ENCODE results near the gene NME7.
"Not testable (repeated sequence)": the region's sequence is repeated elsewhere in the genome, so short reads cannot be mapped to it uniquely, and the experiment has no call there.

Gene NME7

DNA sequence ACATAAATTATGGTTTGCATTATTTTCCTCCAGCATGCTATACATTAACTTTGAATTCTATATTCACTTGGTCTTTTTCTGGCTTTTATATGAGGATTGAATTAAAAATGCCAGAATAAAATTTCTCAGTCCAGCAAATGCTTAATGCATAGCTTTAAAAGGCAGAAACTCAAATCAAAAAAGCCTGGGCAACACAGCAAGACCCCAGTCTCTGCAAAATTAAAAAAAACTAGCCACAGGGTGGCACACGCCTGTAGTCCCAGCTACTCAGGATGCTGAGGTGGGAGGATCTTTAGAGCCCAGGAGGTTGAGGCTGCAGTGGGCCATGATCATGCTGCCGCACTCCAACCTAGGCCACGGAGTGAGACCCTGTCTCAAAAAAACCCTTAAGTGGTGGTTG, 241.3 kb downstream of the NME7 start:
- TF ChIP-seq, protein P1, sequence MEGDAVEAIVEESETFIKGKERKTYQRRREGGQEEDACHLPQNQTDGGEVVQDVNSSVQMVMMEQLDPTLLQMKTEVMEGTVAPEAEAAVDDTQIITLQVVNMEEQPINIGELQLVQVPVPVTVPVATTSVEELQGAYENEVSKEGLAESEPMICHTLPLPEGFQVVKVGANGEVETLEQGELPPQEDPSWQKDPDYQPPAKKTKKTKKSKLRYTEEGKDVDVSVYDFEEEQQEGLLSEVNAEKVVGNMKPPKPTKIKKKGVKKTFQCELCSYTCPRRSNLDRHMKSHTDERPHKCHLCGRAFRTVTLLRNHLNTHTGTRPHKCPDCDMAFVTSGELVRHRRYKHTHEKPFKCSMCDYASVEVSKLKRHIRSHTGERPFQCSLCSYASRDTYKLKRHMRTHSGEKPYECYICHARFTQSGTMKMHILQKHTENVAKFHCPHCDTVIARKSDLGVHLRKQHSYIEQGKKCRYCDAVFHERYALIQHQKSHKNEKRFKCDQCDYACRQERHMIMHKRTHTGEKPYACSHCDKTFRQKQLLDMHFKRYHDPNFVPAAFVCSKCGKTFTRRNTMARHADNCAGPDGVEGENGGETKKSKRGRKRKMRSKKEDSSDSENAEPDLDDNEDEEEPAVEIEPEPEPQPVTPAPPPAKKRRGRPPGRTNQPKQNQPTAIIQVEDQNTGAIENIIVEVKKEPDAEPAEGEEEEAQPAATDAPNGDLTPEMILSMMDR (IDR thresholded peaks at IDR 0.05; ENCODE audit: low read depth, low read length), result no peak
- no peaks in the 10 kb centered on the region for H3K27me3 ChIP-seq
- peaks cover 89% of the 10 kb centered on the region for H3K36me3 ChIP-seq
- no peak for DNase-seq
- H3K9me3 ChIP-seq, result no peaks in the 10 kb centered on the region
- no peak overlapping the region for H3K4me3 ChIP-seq (ENCODE audit: low read depth, low read length)
- H3K4me1 ChIP-seq, result no peaks in the 10 kb centered on the region

DNA sequence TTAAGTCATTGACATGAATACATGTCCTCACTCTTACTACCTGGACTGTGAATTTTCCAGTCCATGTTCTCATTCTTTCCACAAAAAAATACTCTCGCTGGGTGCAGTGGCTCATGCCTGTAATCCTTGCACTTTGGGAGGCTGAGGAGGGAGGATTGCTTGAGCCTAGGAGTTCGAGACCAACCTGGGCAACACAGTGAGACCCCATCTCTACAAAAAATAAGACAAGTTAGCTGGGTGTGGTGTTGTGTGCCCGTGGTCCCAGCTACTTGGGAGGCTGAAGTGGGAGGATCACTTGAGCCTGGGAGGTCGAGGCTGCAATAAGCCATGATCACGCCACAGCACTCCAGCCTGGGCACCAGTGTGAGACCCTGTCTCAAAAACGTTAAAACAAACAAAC, 242.0 kb downstream of the NME7 start:
- peaks cover 88% of the 10 kb centered on the region for H3K36me3 ChIP-seq
- H3K27me3 ChIP-seq; H3K4me1 ChIP-seq; H3K9me3 ChIP-seq; DNase-seq; H3K4me3 ChIP-seq (ENCODE audit: low read depth, low read length): not testable (repeated sequence)

DNA sequence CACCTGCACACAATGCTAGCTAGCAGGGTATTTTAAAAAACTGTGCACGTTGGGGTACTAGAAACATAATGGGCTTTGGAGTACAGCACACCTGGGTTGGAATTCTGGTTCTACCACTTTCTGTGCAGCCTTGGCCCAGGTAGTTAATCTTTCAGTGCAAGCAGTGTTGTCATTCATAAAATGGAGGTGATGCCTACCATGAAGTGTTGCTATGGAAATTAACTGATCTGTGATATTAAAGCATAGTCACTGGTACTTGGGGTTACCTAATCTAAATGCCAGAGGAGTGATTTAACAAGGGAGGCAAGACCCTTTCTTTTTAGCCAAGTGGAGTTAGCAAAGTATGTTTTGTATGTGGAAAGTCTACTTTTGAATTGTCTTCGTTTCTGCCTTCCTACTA, 243.1 kb downstream of the NME7 start:
- Histone ChIP-seq H3K36me3 (peaks cover 90% of the 10 kb centered on the region), H3K27me3 (no peaks in the 10 kb centered on the region), H3K4me3 (ENCODE audit: low read depth, low read length) (no peak overlapping the region), H3K9me3 (no peaks in the 10 kb centered on the region), H3K4me1 (peaks cover 4% of the 10 kb centered on the region)
- TF ChIP-seq, protein P1 (IDR thresholded peaks at IDR 0.05; ENCODE audit: low read depth, low read length), result no peak
- no peak for DNase-seq

DNA sequence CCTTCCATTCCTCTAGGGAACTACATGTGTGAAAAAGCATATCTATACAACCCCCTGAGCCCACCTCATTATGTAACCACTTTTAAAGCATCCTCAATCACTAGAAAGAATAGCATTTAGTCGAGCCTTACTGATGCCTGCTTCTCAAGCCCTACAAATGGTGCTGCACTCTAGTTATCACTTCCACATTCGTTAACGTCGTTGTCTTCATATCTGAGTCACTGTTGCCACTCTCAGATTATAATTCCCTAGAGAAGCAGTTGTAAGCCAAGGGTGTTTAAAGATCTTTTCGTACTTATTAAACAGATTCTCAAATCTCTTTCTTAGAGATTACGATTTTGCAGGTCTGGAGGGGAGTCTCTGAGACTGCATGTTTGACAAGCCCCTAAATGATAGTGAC, 244.6 kb downstream of the NME7 start:
- DNase-seq, result no peak
- Histone ChIP-seq H3K27me3 (no peaks in the 10 kb centered on the region), H3K4me3 (ENCODE audit: low read depth, low read length) (no peak overlapping the region), H3K9me3 (no peaks in the 10 kb centered on the region), H3K4me1 (peaks cover 14% of the 10 kb centered on the region), H3K36me3 (peaks cover 90% of the 10 kb centered on the region)
- TF ChIP-seq, protein P1 (IDR thresholded peaks at IDR 0.05; ENCODE audit: low read depth, low read length), result no peak

DNA sequence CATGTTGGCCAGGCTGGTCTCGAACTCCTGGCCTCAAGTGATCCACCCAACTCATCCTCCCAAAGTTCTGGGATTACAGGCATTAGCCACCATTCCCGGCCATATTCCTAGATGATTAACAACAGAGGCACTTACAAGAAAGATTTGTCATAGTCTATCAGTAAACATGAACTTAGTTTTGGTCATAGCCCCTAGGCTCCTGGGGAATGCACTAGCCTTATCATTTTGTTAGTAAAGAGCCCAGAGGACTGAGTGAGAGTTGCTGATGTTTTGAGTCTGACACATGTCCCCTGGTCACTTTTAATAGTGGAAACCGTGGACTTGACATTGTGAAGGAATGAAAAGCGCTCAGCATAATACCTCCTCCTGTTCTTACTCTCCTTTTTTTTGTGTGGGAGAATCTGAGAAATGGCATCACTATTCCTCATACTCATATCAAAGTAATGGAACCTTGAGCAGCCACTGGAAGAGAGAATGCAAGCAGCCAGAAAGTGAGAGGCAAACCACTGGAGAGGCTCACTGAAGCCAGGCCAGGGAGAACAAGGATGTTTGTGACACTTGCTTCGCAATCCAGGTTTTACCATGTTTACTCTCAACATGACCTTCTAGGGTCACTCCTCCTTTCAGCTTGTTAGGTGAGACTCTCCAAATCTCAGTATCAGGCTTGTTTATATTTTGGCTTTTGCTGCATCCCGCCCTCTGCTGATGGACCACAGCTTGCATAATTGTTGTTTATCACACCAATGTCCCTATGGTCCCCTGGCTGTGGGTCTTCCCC, 246.3 kb downstream of the NME7 start:
- H3K27me3 ChIP-seq, result no peaks in the 10 kb centered on the region
- H3K36me3 ChIP-seq, result peaks cover 89% of the 10 kb centered on the region
- H3K4me1 ChIP-seq, result peaks cover 15% of the 10 kb centered on the region
- DNase-seq, result no peak
- no peaks in the 10 kb centered on the region for H3K9me3 ChIP-seq
- no peak overlapping the region for H3K4me3 ChIP-seq (ENCODE audit: low read depth, low read length)
- TF ChIP-seq, protein P1 (IDR thresholded peaks at IDR 0.05; ENCODE audit: low read depth, low read length), result no peak

GRCh38 chr1:169120066-169120465, 247.5 kb downstream of the NME7 start:
- DNase-seq, result no peak
- peaks cover 87% of the 10 kb centered on the region for H3K36me3 ChIP-seq

More at GRCh38 chr1:169120066-169120465, 247.5 kb downstream of the NME7 start:
- H3K9me3 ChIP-seq, result no peaks in the 10 kb centered on the region
- H3K4me1 ChIP-seq, result peaks cover 25% of the 10 kb centered on the region
- no peaks in the 10 kb centered on the region for H3K27me3 ChIP-seq
- TF ChIP-seq, protein P1 (IDR thresholded peaks at IDR 0.05; ENCODE audit: low read depth, low read length), result no peak
- no peak overlapping the region for H3K4me3 ChIP-seq (ENCODE audit: low read depth, low read length)
